Peyer's patch (tissue), 4 donors: Measurements from ENCODE around the gene NOL8. TPM values are rescaled to one million over a fixed set of nuclear protein-coding genes. Genes with fewer than 3 reads are reported as not detected.
A peak's percentile ranks its signal among the peaks of the same experiment; 100 is the strongest.

Experiments used
- DNase-seq, 3 donors: peaks; one replicate each; pipeline ENCODE4 v3.0.0-alpha.2; 2017 to 2019
- H3K27ac ChIP-seq, 4 donors: fragments of 200-600 bp; sonication (generic); one replicate each; pipeline ENCODE4 v1.5.1; 2016 to 2019
- H3K27me3 ChIP-seq, 2 donors: fragments of 200-600 bp; sonication (generic); one replicate each; pipeline ENCODE4 v1.5.1; 2019
- H3K36me3 ChIP-seq, 3 donors: fragments of 200-600 bp; sonication (generic); one replicate each; pipeline ENCODE4 v1.5.1; 2016 to 2019
- H3K4me1 ChIP-seq, 4 donors: fragments of 200-600 bp; sonication (generic); one replicate each; pipeline ENCODE4 v1.5.1; 2016 to 2019
- H3K4me3 ChIP-seq, 4 donors: fragments of 200-600 bp; sonication (generic); 1 replicate in 3 of 4; 2 replicates in 1 of 4; pipeline ENCODE4 v1.5.1; 2016 to 2019; ENCODE audit warnings: mild to moderate bottlenecking in 1 of 4
- H3K9me3 ChIP-seq, 4 donors: fragments of 200-600 bp; sonication (generic); one replicate each; pipeline ENCODE4 v1.5.1; 2016 to 2019; ENCODE audit warnings: mild to moderate bottlenecking in 1 of 4
- CTCF ChIP-seq, 6 experiments: fragments of 450-650 bp in 4 of 6; fragments of 200-600 bp in 2 of 6; sonication (generic) in 1 of 6; IDR thresholded peaks; one replicate each; pipeline ENCODE4 v1.5.1; 2017 to 2019; ENCODE audit warnings: antibody characterized with exemption in 6 of 6, mild to moderate bottlenecking in 3 of 6, moderate library complexity in 1 of 6
- POLR2A ChIP-seq, 2 donors: fragments of 450-650 bp; IDR thresholded peaks; one replicate each; pipeline ENCODE4 v1.5.1; 2017; ENCODE audit warnings: antibody characterized with exemption in 2 of 2, mild to moderate bottlenecking in 2 of 2, moderate library complexity in 2 of 2
- total RNA-seq, 4 donors: library from RNA; depleted of rRNA; stranded (reverse); fragments of >200 nt; gene quantifications; one replicate each; pipeline ENCODE4 v1.1.0, GENCODE V29; 2016

Gene NOL8
- total RNA-seq, 4 donors from 2014 or later: 25.8 to 94.1 (median 31.3) TPM

DNA sequence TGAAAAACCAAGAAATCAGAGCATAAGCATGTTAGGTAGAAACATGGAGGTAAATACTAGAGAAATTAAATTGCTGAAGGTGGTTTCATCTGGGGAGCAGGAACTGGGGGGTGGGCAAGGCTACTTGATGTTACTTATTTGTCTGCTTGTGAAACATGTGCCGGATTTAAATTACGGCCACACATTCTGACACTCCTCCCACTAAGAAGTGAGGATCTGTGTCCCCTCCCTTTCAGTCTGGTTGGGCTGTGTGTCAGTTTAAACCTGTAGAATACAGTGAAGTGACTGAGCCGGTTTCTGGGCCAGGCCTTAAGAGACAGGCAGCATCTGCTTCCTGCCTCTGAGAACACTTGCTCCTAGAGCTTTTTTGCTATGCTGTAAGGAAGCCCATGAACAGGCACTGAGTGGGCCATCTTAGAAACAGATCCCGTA lies 29.3 kb downstream of the NOL8 start:
- DNase-seq: no peak
- no peak for TF ChIP-seq CTCF (IDR thresholded peaks at IDR 0.05)
- TF ChIP-seq POLR2A (IDR thresholded peaks at IDR 0.05): no peak
- H3K4me1 ChIP-seq: peaks cover 0 to 17% (median 7%) of the 10 kb centered on the region in 4 donors
- peaks cover 0 to 40% (median 0%) of the 10 kb centered on the region in 3 donors for H3K36me3 ChIP-seq
- no peaks in the 10 kb centered on the region for H3K27me3 ChIP-seq
- H3K9me3 ChIP-seq: no peaks in the 10 kb centered on the region
- H3K27ac ChIP-seq: no peak overlapping the region
- H3K4me3 ChIP-seq: no peak overlapping the region

DNA sequence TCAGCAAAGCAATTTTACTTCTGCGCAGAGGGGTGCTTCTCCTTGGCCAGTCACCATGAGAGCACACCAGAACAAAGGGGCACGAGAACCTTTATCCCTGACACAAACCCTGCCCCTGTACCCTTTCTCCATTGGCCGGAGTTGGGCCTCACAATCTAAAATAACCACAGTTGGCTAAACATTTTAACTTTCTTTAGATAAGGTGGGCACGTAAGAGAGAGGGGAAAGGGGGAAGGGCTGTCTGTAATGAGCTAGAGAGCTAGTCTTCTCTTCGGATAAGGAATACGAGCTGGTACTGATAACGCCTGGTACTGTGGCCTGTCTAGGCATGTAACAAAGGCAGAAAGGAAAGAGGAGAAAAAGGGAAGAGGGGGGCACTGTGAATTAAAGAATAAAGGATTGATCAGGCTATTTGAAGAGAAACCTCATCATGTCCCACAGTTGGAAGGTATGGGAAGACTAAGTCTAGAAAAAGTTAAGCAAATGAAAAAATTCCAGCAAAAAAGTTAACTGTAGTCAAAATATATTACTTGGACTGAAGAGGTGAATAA lies 29.8 kb downstream of the NOL8 start:
- H3K27me3 ChIP-seq: no peaks in the 10 kb centered on the region
- H3K4me1 ChIP-seq: peaks cover 0 to 17% (median 7%) of the 10 kb centered on the region in 4 donors
- H3K9me3 ChIP-seq: no peaks in the 10 kb centered on the region
- TF ChIP-seq POLR2A (IDR thresholded peaks at IDR 0.05) (no peak), CTCF (IDR thresholded peaks at IDR 0.05) (no peak)
- DNase-seq: no peak
- H3K27ac ChIP-seq: no peak overlapping the region
- H3K36me3 ChIP-seq: peaks cover 0 to 35% (median 0%) of the 10 kb centered on the region in 3 donors
- no peak overlapping the region for H3K4me3 ChIP-seq

DNA sequence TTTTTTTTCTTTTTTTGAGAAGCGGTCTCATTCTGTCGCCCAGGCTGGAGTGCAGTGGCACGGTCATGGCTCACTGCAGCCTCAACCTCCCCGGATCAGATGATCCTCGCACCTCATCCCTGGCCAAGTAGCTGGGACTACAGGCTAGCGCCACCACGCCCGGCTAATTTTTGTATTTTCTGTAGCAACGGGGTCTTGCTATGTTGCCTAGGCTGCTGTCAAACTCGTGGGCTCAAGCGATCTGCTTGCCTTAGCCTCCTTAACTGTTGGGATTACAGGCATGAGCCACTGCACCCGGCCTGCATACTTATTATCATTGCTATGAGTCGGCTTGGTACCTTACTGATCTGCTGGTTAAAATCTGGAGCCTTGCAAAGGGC lies 30.9 kb downstream of the NOL8 start:
- no peak for TF ChIP-seq CTCF (IDR thresholded peaks at IDR 0.05)
- no peak for TF ChIP-seq POLR2A (IDR thresholded peaks at IDR 0.05)
- DNase-seq: peak in 2 of 3 donors; percentile 48 to 51
- Histone ChIP-seq H3K27ac (peak overlapping the region; percentile 46 to 82 (median 74)), H3K36me3 (peaks cover 0 to 25% (median 0%) of the 10 kb centered on the region in 3 donors), H3K4me1 (peaks cover 0 to 17% (median 7%) of the 10 kb centered on the region in 4 donors), H3K27me3 (no peaks in the 10 kb centered on the region), H3K4me3 (peak overlapping the region; percentile 63 to 75 (median 68)), H3K9me3 (no peaks in the 10 kb centered on the region)

- H3K27ac ChIP-seq: peak within 1 kb of the TSS; percentile 46 to 82 (median 74)
- H3K36me3 ChIP-seq: peaks cover 0 to 18% (median 0%) of the 10 kb centered on the region in 3 donors
- H3K27me3 ChIP-seq: no peaks in the 10 kb centered on the region
- TF ChIP-seq CTCF (IDR thresholded peaks at IDR 0.05): peak in 4 of 6 experiments; percentile 28 to 39 (median 29)
- TF ChIP-seq POLR2A (IDR thresholded peaks at IDR 0.05): peak in 1 of 2 donors; percentile 38
- no peaks in the 10 kb centered on the region for H3K9me3 ChIP-seq
- peaks cover 0 to 17% (median 7%) of the 10 kb centered on the region in 4 donors for H3K4me1 ChIP-seq
- H3K4me3 ChIP-seq: peak within 1 kb of the TSS; percentile 63 to 75 (median 68)
- peak; percentile 99 to 100 (median 99) for DNase-seq
Measured at GRCh38 chr9:92293452-92294296, 31.5 kb downstream of the NOL8 start, which contains the start of gene IARS1. TSS of gene IARS1 (minus strand) at chr9:92293697. CDS start at chr9:92289419, 4,278 bp downstream.

DNA sequence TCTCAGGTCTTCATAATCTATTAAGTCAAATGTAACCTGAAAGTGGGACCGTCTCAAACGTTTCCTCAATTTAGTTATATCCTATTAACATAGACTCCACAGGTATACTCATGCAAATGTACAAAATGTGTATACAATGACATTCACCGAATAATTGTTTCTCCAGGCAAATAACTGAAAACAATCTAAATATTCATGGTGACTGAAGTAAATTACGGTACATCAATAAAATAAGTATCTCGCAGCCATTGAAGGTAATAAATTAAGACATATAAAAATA lies 32.1 kb downstream of the NOL8 start:
- H3K4me1 ChIP-seq: peaks cover 0 to 17% (median 7%) of the 10 kb centered on the region in 4 donors
- H3K9me3 ChIP-seq: no peaks in the 10 kb centered on the region
- peak overlapping the region in 3 of 4 donors; percentile 73 to 82 (median 74) for H3K27ac ChIP-seq
- peak overlapping the region; percentile 63 to 75 (median 68) for H3K4me3 ChIP-seq
- DNase-seq: no peak
- H3K27me3 ChIP-seq: no peaks in the 10 kb centered on the region
- H3K36me3 ChIP-seq: peaks cover 0 to 13% (median 0%) of the 10 kb centered on the region in 3 donors
- TF ChIP-seq CTCF (IDR thresholded peaks at IDR 0.05) (no peak), POLR2A (IDR thresholded peaks at IDR 0.05) (no peak)
